GM12878 (cell line): ENCODE data around the gene B9D1. TPM values are rescaled to one million over a fixed set of nuclear protein-coding genes. Genes with fewer than 3 reads are reported as not detected.

Source experiments
- ATAC-seq: fragments of 200-7000 bp; cut with Tn5 transposase; 3 replicates; pipeline ENCODE4 v1.9.1; 2020; ENCODE audit warnings: mild to moderate bottlenecking, moderate library complexity
- BruUV-seq: library from RNA; stranded (reverse); fragments of 400-500 nt; replicated peaks from 2 replicates; lab custom pipeline; 2021; lab: Mats Ljungman, UMichigan
- CTCF ChIA-PET: fragments of 300-600 bp; sonication (Branson Sonifier 250); formaldehyde crosslinking; extraction: SDS; loops from one replicate; lab custom pipeline; 2021; ENCODE audit warnings: inconsistent platforms; lab: Yijun Ruan, JAX
- POLR2A ChIA-PET: fragments of 350-600 bp; formaldehyde crosslinking; extraction: SDS; loops from one replicate; lab custom pipeline; 2021; ENCODE audit warnings: inconsistent platforms; lab: Charles Lee
- RAD21 ChIA-PET: fragments of 300-600 bp; sonication (Branson Sonifier 250); formaldehyde crosslinking; loops from one replicate; lab custom pipeline; 2023; ENCODE audit warnings: antibody characterized with exemption; ENCODE audit not compliant: unreplicated experiment; lab: Charles Lee
- SMC1A ChIA-PET: fragments of 300-600 bp; sonication (Branson Sonifier 250); formaldehyde crosslinking; loops from one replicate; lab custom pipeline; 2023; ENCODE audit not compliant: unreplicated experiment, uncharacterized antibody; lab: Charles Lee
- DNase-seq: peaks from one replicate; pipeline ENCODE4 v3.0.0-alpha.2; 2011; ENCODE audit warnings: low read depth, low spot score
- FAIRE-seq: peaks from 3 replicates; lab custom pipeline; 2011; peaks lifted over from hg19 to GRCh38; lab: Jason Lieb, UNC
- H2AFZ ChIP-seq: 2 replicates; pipeline ENCODE4 v1.6.0; 2011; ENCODE audit warnings: low read depth, low read length, control low read depth; ENCODE audit not compliant: control insufficient read depth
- H3K27ac ChIP-seq: 2 replicates; pipeline ENCODE4 v1.5.1; 2011; ENCODE audit warnings: control low read depth; ENCODE audit not compliant: control insufficient read depth, insufficient read depth
- H3K27me3 ChIP-seq, 2 experiments: replicated peaks in 1 of 2; 2 replicates each; pipeline versions ENCODE4 v1.6.0 to v1.6.1; 2011; ENCODE audit warnings: low read length in 1 of 2; ENCODE audit not compliant: control insufficient read depth in 2 of 2, insufficient read depth in 2 of 2
- H3K36me3 ChIP-seq, 2 experiments: 2 replicates each; pipeline ENCODE4 v1.5.1; 2011; ENCODE audit warnings: low read length in 1 of 2; ENCODE audit not compliant: control insufficient read depth in 2 of 2, insufficient read depth in 2 of 2
- H3K4me1 ChIP-seq: 2 replicates; pipeline ENCODE4 v1.6.1; 2011; ENCODE audit warnings: mild to moderate bottlenecking, low read length, moderate library complexity, mixed read lengths; ENCODE audit not compliant: control insufficient read depth, insufficient read depth
- H3K4me2 ChIP-seq: 2 replicates; pipeline ENCODE4 v1.6.0; 2011; ENCODE audit warnings: control low read depth; ENCODE audit not compliant: control insufficient read depth, insufficient read depth
- H3K4me3 ChIP-seq: fragments of 200-600 bp; sonication (generic); 2 replicates; pipeline ENCODE4 v1.5.1; 2016
- H3K79me2 ChIP-seq: 2 replicates; pipeline ENCODE4 v1.6.0; 2011; ENCODE audit warnings: low read length; ENCODE audit not compliant: control insufficient read depth, insufficient read depth
- H3K9ac ChIP-seq: 2 replicates; pipeline ENCODE4 v1.8.0; 2011; ENCODE audit warnings: low read length, control low read depth, mixed read lengths; ENCODE audit not compliant: control insufficient read depth, insufficient read depth
- H3K9me3 ChIP-seq: replicated peaks from 3 replicates; pipeline ENCODE4 v1.5.1; 2011; ENCODE audit warnings: mild to moderate bottlenecking, low read length; ENCODE audit not compliant: control insufficient read depth, insufficient read depth
- H4K20me1 ChIP-seq: 2 replicates; pipeline ENCODE4 v1.6.0; 2011; ENCODE audit not compliant: control insufficient read depth, insufficient read depth
- BMI1 ChIP-seq: fragments of 450-650 bp; IDR thresholded peaks from 2 replicates; pipeline ENCODE4 v1.6.1; 2016; ENCODE audit warnings: mild to moderate bottlenecking, moderate library complexity, borderline replicate concordance
- CEBPB ChIP-seq, 2 experiments: fragments of 150-350 bp in 1 of 2; IDR thresholded peaks; 2 replicates each; pipeline ENCODE4 v1.6.1; 2012 to 2014; ENCODE audit warnings: low read depth in 2 of 2, low read length in 2 of 2, borderline replicate concordance in 1 of 2, inconsistent platforms in 1 of 2
- GABPA ChIP-seq: IDR thresholded peaks from 2 replicates; pipeline ENCODE4 v1.6.1; 2014; ENCODE audit warnings: antibody characterized with exemption, low read depth, mild to moderate bottlenecking, inconsistent platforms
- NR2C1 ChIP-seq: fragments of 450-650 bp; IDR thresholded peaks from 2 replicates; pipeline ENCODE4 v1.6.1; 2017; ENCODE audit warnings: antibody characterized with exemption, mild to moderate bottlenecking, moderate library complexity
- POLR2AphosphoS2 ChIP-seq: IDR thresholded peaks from 2 replicates; pipeline ENCODE4 v1.6.1; 2011; ENCODE audit warnings: low read depth, mild to moderate bottlenecking, low read length, improper control_type of control experiment, moderate library complexity
- RBBP5 ChIP-seq: fragments of 200-600 bp; sonication (generic); conservative IDR thresholded peaks from 2 replicates; pipeline ENCODE4 v1.6.1; 2016
- RUNX3 ChIP-seq: IDR thresholded peaks from 2 replicates; pipeline ENCODE4 v1.6.1; 2012; ENCODE audit warnings: low read length, inconsistent platforms
- SIX5 ChIP-seq: IDR thresholded peaks from 2 replicates; pipeline ENCODE4 v1.6.1; 2011; ENCODE audit warnings: mild to moderate bottlenecking, low read depth, low read length, moderate library complexity; ENCODE audit not compliant: severe bottlenecking
- SMC3 ChIP-seq: IDR thresholded peaks from 2 replicates; pipeline ENCODE4 v1.6.1; 2011; ENCODE audit warnings: low read length, improper control_type of control experiment, borderline replicate concordance
- SREBF1 ChIP-seq: IDR thresholded peaks from 2 replicates; pipeline ENCODE4 v1.6.1; 2012; ENCODE audit warnings: mild to moderate bottlenecking, low read length
- SREBF2 ChIP-seq: IDR thresholded peaks from 2 replicates; pipeline ENCODE4 v1.6.1; 2012; ENCODE audit warnings: mild to moderate bottlenecking, low read length
- TARDBP ChIP-seq: IDR thresholded peaks from 2 replicates; pipeline ENCODE4 v1.6.1; 2016; ENCODE audit warnings: borderline replicate concordance
- TCF7 ChIP-seq: IDR thresholded peaks from 2 replicates; pipeline ENCODE4 v1.6.1; 2014; ENCODE audit warnings: antibody characterized with exemption, borderline replicate concordance
- ZNF274 ChIP-seq: IDR thresholded peaks from one replicate; pipeline ENCODE4 v1.8.0; 2011; ENCODE audit not compliant: insufficient read length, insufficient read depth
- ZSCAN29 ChIP-seq: fragments of 450-650 bp; IDR thresholded peaks from 2 replicates; pipeline ENCODE4 v1.6.1; 2017; ENCODE audit warnings: mild to moderate bottlenecking, moderate library complexity
- WGBS: methylation state at CpG from one replicate; pipeline ENCODE4 v1.1.6; 2016; ENCODE audit warnings: low lambda C conversion rate; ENCODE audit not compliant: insufficient replicate concordance, insufficient coverage; ENCODE audit errors: missing lambda C conversion rate; 5-methylcytosine and 5-hydroxymethylcytosine counted together
- in situ Hi-C: fragments of 300-500 bp; cut with MboI; formaldehyde crosslinking; loops from 9 replicates; pipeline ENCODE4 v1.14.3; 2018; ENCODE audit warnings: mixed read lengths
- intact Hi-C: fragments of 100-400 bp; cut with micrococcal nuclease; formaldehyde crosslinking; loops from one replicate; pipeline ENCODE4 v1.14.2; 2022; ENCODE audit not compliant: unreplicated experiment
- polyA plus RNA-seq, 11 experiments: library from polyadenylated mRNA; depleted of rRNA in 4 of 11; unstranded in 6 of 11; stranded (reverse) in 5 of 11; fragments of >200 nt; fragmentation: Nextera tagmentation in 4 of 11; fragmentation: Illumina TruSeq in 1 of 11; extraction: Ambion mirVana in 4 of 11; extraction: Trizol in 1 of 11; gene quantifications; 1 replicate in 1 of 11; 2 replicates in 10 of 11; pipeline versions ENCODE4 v1.2.1 to v1.2.3, GENCODE V29; 2011 to 2016; ENCODE audit warnings: inconsistent platforms in 2 of 11, missing spikeins in 2 of 11, low read depth in 1 of 11
- total RNA-seq, 4 experiments: library from RNA; depleted of rRNA in 3 of 4; stranded (reverse); fragments of >200 nt in 3 of 4; fragmentation: Illumina TruSeq in 1 of 4; extraction: Trizol in 1 of 4; gene quantifications; 2 replicates each; pipeline versions ENCODE4 v1.2.1 to v1.2.3, GENCODE V29; 2013 to 2021
- TF ChIP-seq, protein P1 (sequence below): IDR thresholded peaks from 2 replicates; pipeline ENCODE4 v1.6.1; 2012; ENCODE audit warnings: low read depth, low read length, improper control_type of control experiment
- TF ChIP-seq, protein P2 (sequence below): IDR thresholded peaks from 2 replicates; pipeline ENCODE4 v1.6.1; 2011; ENCODE audit warnings: low read depth, mild to moderate bottlenecking, low read length, moderate library complexity, borderline replicate concordance; ENCODE audit errors: extremely low read depth
- TF ChIP-seq, protein P3 (sequence below): fragments of 450-650 bp; IDR thresholded peaks from 2 replicates; pipeline ENCODE4 v1.6.1; 2016; ENCODE audit warnings: mild to moderate bottlenecking
- TF ChIP-seq, protein P4 (sequence below): fragments of 450-650 bp; IDR thresholded peaks from 2 replicates; pipeline ENCODE4 v1.6.1; 2017; ENCODE audit warnings: mild to moderate bottlenecking

Gene B9D1
- total and polyA plus RNA-seq, 10 of the 15 experiments (the other 5 are each of a cell fraction or from before 2014, with no cell fraction given), result 5.9 to 18.3 (median 9.8) TPM

DNA sequence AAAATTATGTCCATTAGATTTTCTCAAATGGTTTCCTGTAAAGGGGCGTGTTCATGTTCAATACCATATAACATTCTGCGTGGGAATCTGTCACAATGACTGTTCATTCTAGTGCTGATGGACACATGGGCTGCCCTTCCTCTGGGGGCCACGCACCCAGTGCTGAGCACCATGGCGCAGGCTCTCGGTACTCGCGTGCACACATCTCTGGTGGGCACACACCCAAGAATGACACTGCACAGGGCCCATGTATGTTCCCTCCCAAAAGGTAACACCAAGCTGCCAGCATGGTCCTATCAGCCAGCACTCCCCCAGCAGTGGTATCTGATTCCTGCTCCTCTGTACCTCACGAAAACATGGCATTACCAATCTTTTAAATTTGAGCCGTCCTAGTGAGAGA, 13.7 kb downstream of the B9D1 start:
- POLR2A ChIA-PET, result interaction anchor here (0.6 kb wide), 1 partner anchor 27 kb away, joined by 3 read pairs; no protein-coding TSS in a partner anchor
- SMC1A ChIA-PET, result no interaction called here
- H3K36me3 ChIP-seq, result no peaks in the 10 kb centered on the region
- H2AFZ ChIP-seq, result no peak overlapping the region
- no TSS peak for BruUV-seq
- no peak overlapping the region for H3K4me3 ChIP-seq
- FAIRE-seq (no peak), ATAC-seq (no peak), DNase-seq (no peak)
- intact Hi-C loops, result no loop called here
- H3K9me3 ChIP-seq, result no peaks in the 10 kb centered on the region
- TF ChIP-seq SREBF2 (no peak), RUNX3 (no peak), ZSCAN29 (no peak), ZNF274 (no peak), BMI1 (no peak), NR2C1 (no peak), SREBF1 (no peak), POLR2AphosphoS2 (no peak), SIX5 (no peak), SMC3 (no peak), CEBPB (IDR thresholded peaks at IDR 0.05; ENCODE audit: borderline replicate concordance in 1 of 2, low read depth in 2 of 2, low read length in 2 of 2) (no peak), TARDBP (no peak), TCF7 (no peak), GABPA (no peak), RBBP5 (no peak)
- TF ChIP-seq, protein P1, sequence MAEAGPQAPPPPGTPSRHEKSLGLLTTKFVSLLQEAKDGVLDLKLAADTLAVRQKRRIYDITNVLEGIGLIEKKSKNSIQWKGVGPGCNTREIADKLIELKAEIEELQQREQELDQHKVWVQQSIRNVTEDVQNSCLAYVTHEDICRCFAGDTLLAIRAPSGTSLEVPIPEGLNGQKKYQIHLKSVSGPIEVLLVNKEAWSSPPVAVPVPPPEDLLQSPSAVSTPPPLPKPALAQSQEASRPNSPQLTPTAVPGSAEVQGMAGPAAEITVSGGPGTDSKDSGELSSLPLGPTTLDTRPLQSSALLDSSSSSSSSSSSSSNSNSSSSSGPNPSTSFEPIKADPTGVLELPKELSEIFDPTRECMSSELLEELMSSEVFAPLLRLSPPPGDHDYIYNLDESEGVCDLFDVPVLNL, result no peak
- TF ChIP-seq, protein P2, sequence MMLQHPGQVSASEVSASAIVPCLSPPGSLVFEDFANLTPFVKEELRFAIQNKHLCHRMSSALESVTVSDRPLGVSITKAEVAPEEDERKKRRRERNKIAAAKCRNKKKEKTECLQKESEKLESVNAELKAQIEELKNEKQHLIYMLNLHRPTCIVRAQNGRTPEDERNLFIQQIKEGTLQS, result no peak
- TF ChIP-seq, protein P3, sequence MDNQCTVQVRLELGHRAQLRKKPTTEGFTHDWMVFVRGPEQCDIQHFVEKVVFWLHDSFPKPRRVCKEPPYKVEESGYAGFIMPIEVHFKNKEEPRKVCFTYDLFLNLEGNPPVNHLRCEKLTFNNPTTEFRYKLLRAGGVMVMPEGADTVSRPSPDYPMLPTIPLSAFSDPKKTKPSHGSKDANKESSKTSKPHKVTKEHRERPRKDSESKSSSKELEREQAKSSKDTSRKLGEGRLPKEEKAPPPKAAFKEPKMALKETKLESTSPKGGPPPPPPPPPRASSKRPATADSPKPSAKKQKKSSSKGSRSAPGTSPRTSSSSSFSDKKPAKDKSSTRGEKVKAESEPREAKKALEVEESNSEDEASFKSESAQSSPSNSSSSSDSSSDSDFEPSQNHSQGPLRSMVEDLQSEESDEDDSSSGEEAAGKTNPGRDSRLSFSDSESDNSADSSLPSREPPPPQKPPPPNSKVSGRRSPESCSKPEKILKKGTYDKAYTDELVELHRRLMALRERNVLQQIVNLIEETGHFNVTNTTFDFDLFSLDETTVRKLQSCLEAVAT, result no peak
- TF ChIP-seq, protein P4, sequence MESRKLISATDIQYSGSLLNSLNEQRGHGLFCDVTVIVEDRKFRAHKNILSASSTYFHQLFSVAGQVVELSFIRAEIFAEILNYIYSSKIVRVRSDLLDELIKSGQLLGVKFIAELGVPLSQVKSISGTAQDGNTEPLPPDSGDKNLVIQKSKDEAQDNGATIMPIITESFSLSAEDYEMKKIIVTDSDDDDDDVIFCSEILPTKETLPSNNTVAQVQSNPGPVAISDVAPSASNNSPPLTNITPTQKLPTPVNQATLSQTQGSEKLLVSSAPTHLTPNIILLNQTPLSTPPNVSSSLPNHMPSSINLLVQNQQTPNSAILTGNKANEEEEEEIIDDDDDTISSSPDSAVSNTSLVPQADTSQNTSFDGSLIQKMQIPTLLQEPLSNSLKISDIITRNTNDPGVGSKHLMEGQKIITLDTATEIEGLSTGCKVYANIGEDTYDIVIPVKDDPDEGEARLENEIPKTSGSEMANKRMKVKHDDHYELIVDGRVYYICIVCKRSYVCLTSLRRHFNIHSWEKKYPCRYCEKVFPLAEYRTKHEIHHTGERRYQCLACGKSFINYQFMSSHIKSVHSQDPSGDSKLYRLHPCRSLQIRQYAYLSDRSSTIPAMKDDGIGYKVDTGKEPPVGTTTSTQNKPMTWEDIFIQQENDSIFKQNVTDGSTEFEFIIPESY, result no peak
- WGBS, result 69% methylated on average over 9 of the region's 9 CpGs
- in situ Hi-C loops, result no loop called here
- H3K4me1 ChIP-seq, result no peaks in the 10 kb centered on the region
- RAD21 ChIA-PET, result no interaction called here
- no peak overlapping the region for H3K4me2 ChIP-seq
- H3K9ac ChIP-seq, result no peak overlapping the region
- H3K27ac ChIP-seq, result no peak overlapping the region
- no peaks in the 10 kb centered on the region for H3K79me2 ChIP-seq
- H3K27me3 ChIP-seq, result no peaks in the 10 kb centered on the region
- no peaks in the 10 kb centered on the region for H4K20me1 ChIP-seq
- CTCF ChIA-PET, result no interaction called here
